Islet of Langerhans (tissue), 1 donor: ENCODE data around the gene PALD1.

Experiments used
- FAIRE-seq: peaks from one replicate; lab custom pipeline; 2011; peaks lifted over from hg19 to GRCh38; lab: Jason Lieb, UNC

Gene PALD1

DNA sequence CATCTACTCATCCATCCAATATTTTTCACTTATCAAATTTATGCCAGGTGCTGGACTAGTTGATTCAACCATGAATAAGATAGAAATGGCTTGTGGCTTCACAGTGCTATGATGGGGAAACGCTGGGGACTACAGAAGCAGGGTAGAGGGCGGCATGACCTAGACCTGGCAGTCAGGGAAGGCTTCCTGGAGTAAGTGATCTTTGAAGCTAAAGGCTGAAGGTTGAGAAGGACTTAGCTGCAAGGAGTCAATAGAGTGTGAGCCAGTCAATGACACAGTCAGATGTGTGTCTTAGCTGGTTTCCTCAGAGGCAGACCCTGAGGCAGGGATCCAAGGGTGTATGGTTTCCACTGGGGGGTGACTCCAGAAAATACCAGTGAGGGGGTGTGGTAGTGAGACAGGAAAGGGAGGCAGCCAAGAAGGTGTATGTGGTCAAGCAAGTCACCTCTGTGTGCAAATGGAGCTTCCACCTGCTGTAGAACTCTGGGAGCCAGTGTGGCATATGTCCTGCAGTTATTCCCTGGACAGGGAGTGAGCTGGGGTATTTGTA lies 113.7 kb downstream of the PALD1 start:
- FAIRE-seq = no peak

DNA sequence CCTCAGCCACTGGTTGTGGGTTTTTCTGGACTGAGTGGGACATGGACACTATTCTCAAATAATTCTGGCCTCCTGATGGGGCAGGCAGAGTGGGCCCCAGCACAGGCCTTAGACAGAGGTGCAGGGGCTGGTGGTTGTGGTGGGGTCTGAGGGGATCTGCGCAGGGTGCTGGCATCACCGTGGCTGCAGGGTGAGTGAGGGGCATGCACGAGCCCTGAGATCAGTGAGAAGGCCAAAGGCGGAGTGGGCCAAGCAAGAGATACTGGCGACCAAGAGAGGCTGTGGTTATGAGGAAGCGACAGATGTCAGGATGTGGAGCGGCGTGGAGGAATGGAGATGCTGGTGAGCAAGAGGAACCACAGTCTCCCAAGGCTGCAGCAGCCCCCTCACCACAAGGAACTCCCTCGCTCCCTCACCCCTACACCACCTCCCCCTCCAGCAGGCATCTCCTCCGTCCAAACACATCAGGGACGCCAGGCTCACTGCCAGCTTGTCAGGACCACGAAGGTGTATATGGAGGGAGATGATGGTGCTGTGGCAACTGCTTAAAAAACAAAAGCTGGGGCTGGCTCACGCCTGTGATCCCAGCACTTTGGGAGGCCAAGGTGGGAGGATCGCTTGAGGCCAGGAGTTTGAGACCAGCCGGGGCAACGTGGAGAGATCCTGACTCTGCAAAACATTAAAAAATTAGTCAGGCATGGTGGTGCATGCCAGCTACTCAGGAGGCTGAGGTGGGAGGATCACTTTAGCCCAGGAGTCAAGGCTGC lies 114.4 kb downstream of the PALD1 start:
- FAIRE-seq = no peak

DNA sequence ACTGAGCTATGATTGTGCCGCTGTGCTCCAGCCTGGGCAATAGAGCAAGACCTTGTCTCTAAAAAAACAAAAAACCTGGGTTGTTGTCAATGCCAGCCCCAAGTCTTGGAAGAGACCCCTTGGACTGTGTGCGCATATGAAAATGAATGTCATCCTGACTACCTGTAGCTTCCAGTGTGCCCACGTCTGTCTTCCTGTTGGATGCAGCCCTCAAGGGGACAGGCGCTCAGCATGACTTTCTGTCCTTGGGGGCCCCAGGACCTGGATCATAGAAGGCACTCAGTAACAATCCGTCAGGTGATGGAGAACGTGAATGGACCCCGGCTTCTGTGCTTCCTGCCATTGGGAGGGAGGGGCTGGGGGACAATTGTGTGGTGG lies 114.9 kb downstream of the PALD1 start:
- no peak for FAIRE-seq

DNA sequence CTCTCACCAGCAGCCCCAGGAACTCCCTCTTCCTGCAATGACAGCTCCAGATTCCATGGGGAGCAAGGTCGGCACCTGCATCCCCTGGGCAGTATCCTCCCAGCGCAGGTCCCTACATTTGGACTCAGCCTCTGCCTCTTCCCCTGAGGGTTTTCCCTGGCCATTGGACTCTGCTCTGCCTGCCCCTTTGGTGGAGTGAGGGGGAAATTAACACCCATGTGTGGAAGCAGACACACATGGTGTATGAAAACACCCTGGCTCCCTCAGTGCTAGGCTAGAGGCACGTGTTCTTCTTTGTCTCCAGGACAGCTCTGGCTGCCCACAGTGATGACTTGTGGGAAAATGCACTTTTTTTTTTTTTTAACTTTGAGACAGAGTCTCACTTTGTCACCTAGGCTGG lies 115.6 kb downstream of the PALD1 start:
- FAIRE-seq = no peak

DNA sequence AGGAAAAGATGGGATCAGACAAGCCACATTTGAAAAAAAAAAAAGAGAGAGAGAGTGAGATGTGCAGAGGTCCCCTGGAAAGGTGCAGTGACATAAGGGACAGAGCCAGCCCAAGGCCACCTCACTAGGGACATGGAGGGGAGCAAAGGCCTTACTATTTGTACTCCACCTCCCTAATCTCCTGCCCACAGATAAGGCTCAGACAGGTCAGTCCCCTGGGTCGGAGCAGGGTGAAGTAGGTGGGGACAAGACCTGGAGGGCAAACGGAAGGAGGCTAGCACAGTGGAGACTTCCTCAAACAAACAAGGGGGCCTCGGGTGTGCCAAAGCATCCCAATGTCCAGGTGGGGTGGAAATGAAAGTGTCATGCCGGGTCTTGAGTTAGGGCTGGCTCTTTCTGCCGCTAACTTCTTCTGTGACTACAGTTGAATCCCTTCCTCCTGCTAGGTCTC lies 117.0 kb downstream of the PALD1 start:
- no peak for FAIRE-seq

DNA sequence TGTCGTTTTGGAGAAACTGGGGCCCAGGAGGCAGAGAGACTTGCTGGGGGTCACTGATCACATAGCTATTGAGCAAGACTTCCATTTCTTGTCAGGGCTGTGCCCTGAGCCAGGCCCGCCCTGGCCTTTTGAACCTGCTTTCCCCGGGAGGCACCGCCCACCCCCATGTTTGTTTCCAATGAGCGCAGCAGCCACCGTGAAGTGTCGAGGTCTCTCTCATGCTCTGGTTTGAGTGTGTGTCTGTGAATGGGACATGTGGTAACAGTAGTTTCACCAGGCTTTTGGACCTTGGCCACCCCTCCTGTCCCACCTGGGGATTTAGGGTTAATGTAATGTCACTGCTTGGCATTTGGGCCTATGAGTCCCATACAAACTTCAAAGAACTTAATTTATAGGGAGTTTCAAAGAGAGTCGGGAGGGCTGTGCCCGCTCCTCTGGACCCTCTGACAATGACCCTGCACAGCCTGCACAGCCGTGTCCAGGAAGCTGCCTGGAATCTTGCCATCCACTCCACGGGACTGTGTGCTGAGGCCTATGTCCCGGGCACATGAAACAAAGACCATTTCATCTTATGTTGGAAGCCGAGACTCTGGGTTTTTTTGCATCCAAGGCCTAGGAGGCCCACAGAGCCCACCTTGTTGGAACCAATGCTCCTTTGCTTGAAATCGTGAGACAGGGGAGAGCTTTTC lies 117.7 kb downstream of the PALD1 start:
- FAIRE-seq = no peak

DNA sequence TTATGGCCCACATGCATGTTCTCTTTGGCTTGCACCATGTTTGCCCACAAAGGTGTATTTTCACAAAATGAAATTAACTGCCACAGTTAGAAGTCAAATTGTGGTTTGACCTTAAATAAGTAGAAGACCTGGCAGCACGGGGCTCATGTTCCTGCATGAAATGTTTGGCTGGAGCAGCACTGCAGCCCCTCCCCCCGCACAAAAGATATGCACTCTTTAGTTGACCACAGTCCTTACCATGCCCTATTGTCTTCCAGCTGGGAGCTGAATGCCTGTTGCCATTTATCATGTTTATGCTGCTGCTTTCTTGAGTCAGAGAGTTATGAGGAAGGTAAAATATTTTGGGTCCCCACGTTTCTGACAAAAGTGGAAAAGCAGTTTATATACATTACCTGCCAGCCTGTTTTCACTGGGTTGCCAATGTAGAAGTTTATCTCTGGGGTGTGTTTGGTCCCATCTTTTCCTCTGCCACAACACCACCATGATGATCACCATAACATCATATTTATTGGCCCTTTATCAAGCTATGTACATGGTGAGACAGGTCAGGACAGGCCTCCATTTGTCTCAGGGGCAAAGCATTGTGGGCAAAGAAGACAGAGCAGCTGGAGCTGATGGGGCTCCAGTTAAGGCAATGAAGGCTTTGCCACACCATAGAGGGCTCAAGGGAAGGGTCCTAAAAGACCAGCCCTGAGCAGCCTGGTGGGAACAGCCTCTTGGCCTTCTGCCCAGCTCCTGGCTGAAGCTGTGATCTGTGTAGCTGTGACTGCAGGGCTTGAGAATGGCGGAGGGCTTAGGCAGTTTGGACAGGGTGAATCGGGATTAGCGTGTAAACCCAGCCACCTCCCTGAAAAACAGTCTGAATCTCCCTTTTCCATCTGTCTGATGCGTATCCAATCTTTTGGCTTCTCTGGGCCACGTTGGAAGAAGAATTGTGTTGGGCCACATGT lies 118.6 kb downstream of the PALD1 start:
- no peak for FAIRE-seq

DNA sequence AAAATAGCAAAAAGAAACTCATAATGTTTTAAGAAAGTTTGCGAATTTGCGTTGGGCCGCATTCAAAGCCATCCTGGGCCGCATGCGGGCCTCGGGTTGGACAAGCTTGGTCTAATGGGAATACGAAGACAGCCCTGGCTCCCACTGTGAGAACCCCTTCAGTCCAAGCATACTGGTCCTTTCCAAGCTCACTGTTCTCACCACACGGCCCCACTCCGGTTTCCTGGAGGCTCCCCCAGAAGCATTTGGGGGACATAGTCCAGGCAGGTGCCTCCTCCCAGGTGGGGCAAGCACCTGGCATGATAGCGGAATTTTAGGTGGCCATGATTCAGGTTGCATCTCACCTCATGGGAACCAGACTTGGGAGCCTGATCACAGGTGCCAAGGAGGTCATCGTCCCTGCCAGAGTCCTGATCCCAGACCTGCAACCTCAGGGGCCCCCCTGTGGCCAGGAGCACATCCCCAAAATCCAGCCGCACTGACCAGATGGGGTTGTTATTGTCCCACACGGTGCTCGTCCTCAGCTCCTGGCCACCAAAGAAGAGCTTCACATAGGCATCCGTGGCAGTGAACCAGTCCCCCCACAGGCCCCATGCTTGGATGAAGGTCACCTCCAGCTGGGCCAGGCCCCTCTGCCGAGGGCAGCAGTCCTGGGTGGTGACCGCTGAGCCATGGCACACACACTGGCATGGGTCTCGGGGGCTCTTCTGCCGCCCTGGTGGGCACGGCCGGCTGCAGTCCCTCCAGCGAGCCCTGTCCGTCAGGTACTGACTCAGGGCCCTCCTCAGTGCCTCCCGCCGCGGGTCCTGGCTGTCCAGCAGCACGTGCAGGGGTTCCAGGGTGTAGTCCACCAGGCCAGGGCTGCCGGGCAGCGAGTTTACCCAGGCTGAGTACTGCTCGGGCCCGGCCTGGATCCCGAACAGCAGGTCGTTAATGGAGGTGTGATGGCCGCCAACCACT lies 119.6 kb downstream of the PALD1 start:
- no peak for FAIRE-seq

DNA sequence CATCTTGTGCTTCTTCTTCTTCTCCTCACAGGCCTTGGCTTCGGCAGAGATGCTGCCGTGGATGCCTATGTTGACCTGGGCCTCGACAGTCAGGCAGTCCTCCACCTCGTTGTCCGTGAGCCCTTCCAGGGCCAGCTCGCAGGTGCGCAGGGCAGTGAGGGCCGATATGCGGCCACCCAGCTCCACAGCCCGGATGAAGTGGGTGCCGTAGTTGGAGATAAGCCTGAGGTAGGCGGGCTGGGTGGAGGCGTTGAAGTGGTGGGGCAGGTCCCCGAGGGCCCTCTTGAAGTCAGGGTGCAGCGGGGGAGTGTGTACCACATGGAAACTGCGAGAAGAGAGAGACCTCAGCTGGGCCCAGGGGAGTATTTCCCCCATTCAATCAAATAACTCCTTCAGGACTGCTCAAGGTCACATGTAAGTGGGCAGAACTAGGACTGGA lies 120.3 kb downstream of the PALD1 start:
- no peak for FAIRE-seq

DNA sequence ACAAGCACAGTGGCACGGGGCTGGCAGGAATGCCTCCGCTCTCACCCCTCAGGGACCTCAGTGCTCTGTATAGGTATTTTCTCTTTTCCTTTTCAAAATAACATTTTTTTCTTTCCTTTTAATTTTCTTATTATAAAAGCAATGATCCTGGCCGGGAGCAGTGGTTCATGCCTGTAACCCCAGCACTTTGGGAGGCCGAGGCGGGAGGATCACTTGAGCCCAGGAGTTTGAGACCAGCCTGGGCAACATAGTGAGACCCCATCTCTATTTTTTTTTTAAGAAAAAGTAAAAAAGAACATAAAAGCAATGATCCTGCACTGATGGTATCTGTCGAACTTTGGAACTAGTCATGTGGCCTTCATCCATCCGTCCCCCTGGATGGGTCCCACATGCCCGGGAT lies 120.8 kb downstream of the PALD1 start:
- FAIRE-seq = no peak

DNA sequence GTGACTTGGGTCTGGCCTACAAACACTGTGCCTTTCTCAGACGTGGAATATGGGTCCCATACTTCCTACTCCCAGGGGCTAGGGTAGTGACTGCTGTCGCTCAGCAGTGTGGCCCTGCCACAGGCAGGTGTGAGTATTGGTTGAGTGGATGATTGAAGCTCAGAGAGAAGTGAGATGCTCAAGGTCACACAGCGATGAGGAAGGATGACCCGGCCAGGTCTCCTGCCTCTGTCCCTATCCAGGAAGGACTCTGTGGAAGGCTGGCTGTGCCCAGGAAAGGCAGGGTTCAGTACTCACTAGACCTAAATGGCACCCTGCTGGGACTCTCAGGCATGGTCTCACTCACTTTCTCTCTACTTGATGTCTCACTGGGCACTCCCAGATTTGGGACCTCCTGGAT lies 121.2 kb downstream of the PALD1 start:
- FAIRE-seq = no peak

DNA sequence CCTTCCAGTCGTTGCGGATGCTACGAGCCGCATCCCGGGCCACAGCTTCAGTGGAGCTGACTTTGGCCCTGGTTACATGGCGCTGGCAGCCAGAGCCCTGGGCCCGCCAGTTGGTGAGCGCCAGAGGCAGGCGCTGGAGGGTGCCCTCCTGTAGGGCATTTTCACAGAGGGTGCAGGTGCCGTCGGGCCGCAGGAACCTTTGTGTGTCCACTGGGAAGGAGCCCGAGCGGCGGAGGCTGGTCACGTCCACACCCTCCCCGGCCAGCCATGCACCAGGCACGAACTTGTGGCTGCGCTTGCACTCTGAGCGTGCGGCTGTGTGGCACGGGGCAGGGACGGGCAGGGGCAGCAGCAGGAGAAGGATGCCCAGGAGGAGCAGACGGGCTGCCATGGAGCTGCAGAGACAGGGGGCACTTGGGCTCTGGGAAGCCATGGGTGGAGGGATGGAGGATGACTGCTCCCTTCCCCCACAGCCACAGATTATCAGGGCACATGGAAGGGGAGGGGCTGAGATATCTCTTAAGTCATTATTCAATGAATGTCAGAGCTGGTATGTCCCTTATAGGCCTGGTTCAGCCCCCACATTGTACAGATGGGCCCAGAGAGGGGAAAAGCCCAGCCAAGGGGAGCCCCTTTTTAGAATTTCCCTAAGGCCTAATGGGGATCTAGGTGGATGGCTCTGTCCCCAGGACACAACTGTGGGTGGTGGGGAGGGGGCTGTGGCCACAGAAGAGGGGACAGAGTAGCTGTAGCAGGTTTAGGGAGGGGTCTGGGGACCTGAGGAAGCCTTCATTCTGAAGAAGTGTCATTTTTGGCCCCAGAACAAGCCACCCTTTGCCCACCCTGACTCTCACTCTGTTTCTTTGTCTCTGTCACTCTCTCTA lies 122.2 kb downstream of the PALD1 start:
- no peak for FAIRE-seq

DNA sequence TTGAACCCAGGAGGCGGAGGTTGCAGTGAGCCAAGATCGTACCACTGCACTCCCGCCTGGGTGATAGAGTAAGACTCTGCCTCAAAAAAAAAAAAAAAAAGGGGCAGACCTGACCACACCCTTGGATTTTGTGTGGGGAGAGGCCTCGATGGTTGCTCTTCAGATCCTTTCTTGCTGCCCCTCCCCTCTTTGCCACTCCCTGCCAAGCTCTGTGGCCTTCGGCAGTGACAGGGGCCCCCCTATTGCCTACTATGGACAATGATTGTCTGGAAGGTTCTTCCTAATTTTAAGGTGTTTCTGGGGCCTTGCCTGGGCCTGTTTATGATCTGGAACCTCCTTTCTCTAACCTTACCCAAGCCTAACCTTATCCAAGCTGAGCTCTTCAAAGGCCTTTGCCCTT lies 123.2 kb downstream of the PALD1 start:
- FAIRE-seq = no peak

DNA sequence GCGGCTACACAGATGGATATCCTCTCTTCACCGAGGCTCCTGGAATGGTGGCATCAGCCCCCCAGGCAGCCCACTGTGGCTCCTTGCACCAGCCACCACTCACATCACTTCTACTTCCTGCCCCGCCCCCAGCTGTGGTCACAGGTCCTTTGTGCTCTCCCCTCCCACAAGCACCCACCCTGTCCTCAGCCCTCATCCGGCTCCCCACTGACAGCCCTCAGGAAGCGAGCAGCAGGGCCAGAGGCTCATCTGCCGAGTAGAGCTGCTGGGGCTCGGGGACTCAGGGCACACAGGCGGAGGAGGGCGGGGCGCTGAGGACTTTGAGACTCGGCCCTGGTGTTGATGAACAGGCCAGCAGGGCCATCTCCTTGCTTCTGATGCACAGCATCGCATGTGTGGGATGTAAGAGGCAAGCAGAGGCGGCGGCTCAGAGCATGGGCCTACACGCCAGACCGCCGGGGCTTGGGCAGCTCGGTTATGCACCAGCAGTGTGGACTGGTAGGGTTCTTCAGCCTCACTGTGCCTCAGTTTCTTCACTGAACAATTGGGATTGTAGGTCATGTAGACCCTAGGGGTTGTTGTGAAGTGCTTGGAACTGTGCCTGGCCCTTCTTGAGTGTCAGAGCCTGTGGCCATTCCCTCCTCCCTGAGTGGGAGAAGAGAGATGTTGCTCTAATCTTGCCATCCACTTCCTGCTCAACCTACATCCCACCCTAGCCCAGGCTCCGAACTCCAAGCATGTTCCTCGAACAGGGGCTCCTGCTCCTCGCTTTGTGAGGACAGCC lies 124.3 kb downstream of the PALD1 start, which contains the start of gene PRF1:
TSS of gene PRF1 (minus strand) at position 77 of the 784 bp plus-strand sequence. CDS start 1,839 bp downstream, outside the sequence.
- FAIRE-seq = no peak

DNA sequence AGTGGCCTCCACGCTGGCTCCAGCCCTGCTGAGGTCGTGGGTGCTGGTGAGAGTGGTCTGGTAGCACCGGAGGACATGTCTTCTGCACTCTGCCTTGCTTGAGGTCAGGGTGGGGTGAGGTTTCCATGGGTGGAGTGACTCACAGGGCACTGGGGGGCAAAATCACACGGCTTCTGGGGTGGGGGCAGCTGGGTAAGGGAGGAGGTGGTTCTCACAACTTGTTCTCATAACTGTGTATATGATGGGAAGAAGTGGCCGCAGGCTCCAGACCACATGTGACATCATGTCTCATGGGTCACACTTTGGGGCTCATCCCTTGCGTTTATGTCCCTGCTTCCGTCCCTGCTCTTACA lies 124.9 kb downstream of the PALD1 start:
- no peak for FAIRE-seq

DNA sequence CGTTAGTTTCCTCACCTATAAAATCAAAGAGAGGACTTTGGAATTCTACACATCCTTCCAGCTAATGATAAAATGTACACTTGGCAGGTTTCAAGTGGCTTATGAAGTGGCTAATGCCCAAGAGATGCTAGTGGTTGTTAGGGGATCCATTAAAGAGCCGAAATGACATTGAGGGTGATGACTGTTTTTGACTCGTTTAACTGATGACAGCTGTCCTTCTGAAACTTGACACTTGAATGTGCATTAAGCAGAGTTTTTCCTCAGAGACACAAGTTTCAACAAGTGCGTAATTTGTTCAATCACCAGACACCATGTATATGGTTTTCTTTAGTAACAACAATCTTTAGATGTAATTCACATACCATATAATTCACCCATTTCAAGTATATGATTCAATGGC lies 125.5 kb downstream of the PALD1 start:
- no peak for FAIRE-seq

DNA sequence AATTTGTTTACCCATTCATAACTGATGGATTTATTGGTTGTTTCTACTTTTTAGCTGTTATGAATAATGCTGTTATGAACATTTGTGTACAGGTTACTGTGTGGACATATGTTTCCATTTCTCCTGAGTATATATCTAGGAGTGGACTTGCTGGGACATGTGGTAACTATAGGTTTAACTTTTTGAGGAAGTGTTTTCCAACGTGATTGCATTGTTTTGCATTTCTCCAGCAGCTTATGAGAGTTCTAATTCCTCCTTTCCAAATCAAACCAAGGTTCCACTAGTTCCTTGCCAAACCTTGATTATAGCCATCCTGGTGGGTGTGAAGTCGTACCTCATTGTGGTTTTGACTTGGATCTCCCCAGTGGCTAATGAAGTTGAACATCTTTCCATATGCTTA lies 126.6 kb downstream of the PALD1 start:
- no peak for FAIRE-seq

DNA sequence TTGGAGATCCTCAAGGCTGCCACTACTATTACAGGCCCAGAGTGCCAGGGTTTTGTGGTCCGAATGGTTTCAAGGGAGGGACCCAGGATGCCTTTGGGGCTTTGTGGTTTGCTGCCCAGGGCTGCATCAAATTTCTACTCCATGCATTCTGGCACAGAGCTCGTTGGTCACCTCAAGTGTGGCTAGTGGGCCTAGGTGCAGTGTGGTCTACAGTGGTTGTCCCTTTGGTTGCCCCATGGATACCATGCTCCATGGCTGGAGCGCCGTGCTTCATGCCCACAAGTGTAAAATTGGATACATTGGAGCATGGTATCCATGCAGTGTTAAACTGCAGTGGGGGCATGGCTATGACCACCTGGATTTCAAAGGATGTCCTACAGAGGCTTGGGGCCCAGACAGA lies 129.4 kb downstream of the PALD1 start:
- FAIRE-seq = no peak

DNA sequence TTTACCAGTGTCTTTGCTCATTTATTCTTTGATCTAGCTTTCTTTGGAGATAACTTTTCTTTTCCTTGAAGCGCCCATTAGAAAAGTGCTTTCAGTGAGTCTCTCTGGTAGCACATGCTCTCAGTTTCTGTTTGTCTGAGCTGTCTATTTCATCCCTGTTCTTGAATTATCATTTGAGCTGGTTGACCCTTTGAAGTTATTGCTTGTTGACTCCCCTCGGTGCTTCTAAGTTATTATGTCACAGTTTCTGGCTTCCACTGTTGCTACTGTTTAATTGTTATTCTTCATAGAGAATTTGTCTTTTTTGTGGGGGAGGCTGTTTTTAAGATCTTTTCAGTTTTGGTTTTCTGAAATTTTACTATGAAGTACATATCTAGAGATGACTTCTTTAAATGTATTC lies 135.4 kb downstream of the PALD1 start:
- FAIRE-seq = no peak
